IPS-11a (cell line): ENCODE measurements around the gene TMC5.
"Not testable (repeated sequence)": the region's sequence is repeated elsewhere in the genome, so short reads cannot be mapped to it uniquely, and the experiment has no call there.

Experiments
- H3K4me3 ChIP-seq: one replicate; pipeline ENCODE4 v1.5.1; 2013; ENCODE audit warnings: low read depth, low read length, control low read depth

The TMC5 gene

DNA sequence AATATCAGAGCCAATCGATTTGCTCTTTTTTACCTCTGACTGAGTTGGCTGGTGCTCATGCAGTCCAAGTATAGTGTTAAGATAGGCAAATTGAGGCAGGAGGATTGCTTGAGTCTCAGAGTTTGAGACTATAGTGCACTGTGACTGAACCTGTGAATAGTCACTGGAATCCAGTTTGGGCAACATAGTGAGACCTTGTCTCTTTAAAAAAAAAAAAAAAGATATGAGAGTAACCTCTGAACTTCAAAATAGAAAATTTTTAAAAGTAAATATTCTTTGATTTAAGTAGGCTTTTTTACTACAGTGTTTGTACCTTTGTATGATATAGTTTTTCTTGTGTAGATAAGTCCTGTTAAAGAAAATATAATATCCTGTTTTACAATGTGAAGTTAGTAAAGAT lies 109.5 kb downstream of the TMC5 start:
- H3K4me3 ChIP-seq: no peak overlapping the region

DNA sequence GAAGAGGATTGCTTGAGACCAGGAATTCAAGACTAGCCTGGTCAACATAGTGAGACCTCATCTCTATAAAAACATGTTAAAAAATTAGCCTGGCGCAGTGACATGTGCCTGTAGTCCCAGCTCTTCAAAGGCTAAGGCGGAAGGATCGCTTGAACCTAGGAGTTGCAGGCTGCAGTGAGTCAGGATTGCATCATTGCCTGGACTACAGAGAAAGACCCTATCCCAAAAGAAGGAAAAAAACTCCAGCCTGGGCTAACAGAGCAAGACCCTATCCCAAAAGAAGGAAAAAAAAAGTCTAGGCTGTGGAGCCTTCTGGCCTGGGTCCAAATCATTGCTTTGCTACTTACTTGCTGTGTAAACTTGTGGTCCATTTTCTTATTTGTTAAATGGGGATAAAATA lies 111.0 kb downstream of the TMC5 start:
- H3K4me3 ChIP-seq: no peak overlapping the region

DNA sequence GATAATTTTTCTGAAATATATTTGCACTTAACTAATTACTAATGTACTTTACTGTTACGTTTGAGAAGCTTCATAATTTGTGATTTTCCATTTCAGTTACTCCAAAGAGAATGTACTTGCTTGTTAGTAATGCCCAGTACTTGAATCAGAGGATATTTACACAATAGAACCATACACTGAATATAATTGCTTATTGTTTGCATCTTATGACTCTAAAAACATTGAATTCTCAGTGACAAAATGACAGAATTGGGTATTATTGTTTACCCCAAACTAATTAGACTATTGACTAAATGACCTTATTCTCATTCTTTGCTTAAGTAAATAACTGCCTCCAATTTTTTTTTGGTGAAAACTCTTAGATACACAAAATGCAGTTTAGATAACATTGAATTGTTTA lies 114.9 kb downstream of the TMC5 start:
- no peak overlapping the region for H3K4me3 ChIP-seq

DNA sequence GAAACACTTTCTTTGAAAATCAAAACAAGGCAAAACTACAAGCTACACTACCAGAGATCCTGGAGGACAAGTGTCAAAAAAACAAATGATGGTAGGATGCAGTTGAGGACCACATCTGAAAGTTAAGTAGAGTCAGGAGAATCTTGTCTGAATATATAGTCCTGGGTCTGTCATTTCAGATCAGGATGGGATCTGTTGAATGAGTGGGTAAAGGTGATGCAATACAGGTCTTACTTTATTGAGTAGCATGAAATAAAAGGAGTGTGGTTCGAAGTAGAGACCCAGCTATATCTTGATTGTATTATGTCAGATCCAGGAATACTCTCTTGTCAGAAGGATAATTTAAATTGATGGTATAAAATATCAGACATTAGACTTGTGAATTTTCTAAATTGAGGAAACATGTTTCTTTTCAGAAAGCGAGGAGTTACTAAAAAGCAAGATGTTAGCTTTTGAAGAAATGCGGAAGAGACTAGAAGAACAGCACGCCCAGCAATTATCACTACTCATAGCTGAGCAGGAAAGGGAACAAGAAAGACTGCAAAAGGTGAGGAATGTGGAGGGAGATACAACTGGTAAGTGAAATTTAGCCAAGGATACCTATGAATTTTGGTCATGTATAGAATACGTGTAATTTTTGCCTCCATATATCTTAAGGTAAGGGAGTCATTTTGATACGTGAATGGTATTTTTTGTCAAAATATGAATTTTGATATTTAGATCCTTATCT lies 122.7 kb downstream of the TMC5 start:
- H3K4me3 ChIP-seq: no peak overlapping the region

DNA sequence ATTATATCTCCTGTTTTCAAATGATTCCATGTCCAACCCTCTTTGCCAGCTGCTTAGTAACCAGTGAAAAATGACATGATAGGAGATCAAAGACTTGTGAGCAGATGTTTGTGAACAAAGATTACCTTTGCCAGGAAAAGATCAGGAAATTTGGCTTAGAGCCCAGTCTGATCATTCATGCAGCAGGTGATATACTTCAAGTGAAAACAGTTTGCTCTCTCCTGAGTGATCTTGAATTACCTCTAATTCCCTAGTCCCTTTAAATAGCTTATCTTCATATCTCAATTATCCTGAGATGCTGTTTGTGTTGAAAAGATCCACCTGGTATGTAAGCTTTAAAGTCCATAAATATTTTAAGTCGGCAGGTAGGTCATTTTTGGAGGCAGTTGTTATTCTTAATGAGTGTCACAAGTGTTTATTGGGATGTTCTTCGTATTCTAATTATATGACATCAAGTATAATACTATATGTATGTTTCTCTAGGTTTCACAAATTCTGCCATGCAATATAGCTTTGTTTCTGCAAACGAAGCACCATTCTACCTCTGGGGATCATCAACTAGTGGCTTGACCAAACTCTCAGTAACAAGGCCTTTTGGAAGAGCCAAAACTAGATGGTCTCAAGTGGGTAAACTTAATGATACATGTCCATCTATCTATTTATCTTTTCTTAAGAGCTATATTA lies 124.6 kb downstream of the TMC5 start:
- H3K4me3 ChIP-seq: no peak overlapping the region

DNA sequence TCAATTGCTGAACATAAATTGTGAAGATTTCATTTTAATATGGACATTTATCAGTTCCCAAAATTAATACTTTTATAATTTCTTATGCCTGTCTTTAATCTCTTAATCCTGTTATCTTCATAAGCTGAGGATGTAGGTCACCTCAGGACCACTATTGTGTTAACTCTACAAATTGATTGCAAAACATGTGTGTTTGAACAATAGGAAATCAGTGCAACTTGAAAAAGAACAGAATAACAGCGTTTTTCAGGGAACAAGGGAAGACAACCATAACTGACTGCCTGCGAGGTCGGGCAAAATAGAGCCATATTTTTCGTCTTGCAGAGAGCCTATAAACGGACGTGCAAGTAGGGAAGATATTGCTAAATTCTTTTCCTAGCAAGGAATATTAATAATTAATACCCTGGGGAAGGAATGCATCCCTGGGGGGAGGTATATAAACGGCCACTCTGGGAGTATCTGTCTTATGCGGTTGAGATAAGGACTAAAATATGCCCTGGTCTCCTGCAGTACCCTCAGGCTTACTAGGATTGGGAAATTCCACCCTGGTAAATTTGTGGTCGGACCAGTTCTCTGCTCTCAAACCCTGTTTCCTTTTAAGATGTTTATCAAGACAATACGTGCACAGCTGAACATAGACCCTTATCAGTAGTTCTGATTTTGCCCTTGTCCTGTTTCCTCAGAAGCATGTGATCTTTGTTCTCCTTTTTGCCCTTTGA lies 125.8 kb downstream of the TMC5 start:
- not testable (repeated sequence) for H3K4me3 ChIP-seq

DNA sequence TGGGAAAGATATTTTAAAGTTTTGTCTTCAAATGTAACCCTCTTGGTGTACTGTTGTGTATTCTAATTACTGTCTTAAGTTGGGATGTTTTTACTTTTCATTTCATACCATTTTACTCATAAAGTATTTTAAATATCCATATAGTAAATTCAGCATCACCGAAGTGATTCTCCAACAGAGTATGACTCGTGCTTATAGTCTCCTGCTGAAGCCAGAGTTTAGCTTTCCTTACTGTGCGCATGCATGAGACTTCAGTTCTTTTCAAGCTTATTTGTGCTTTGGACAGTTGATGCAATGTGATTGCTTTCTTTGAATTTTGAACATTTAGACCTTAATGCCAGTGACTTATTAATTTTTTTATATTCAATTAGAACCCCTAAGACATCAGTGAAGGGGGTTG lies 130.5 kb downstream of the TMC5 start:
- no peak overlapping the region for H3K4me3 ChIP-seq
